ENCODE results near the gene DENND1A.

GRCh38 chr9:123542435-123543225 lies 387.3 kb downstream of the DENND1A start:
- TF ChIP-seq, protein P1, sequence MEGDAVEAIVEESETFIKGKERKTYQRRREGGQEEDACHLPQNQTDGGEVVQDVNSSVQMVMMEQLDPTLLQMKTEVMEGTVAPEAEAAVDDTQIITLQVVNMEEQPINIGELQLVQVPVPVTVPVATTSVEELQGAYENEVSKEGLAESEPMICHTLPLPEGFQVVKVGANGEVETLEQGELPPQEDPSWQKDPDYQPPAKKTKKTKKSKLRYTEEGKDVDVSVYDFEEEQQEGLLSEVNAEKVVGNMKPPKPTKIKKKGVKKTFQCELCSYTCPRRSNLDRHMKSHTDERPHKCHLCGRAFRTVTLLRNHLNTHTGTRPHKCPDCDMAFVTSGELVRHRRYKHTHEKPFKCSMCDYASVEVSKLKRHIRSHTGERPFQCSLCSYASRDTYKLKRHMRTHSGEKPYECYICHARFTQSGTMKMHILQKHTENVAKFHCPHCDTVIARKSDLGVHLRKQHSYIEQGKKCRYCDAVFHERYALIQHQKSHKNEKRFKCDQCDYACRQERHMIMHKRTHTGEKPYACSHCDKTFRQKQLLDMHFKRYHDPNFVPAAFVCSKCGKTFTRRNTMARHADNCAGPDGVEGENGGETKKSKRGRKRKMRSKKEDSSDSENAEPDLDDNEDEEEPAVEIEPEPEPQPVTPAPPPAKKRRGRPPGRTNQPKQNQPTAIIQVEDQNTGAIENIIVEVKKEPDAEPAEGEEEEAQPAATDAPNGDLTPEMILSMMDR (IDR thresholded peaks at IDR 0.05), result no peak
- TF ChIP-seq POLR2A (IDR thresholded peaks at IDR 0.05) (no peak), POLR2AphosphoS5 (IDR thresholded peaks at IDR 0.05) (no peak)
